K562 (cell line): ENCODE data around the gene FANCC. TPM values are rescaled to one million over a fixed set of nuclear protein-coding genes. Genes with fewer than 3 reads are reported as not detected.

ENCODE experiments used
- ATAC-seq: fragments of 200-7000 bp; cut with Tn5 transposase; 3 replicates; pipeline ENCODE4 v1.9.1; 2020; ENCODE audit warnings: moderate library complexity
- BruUV-seq: library from RNA; stranded (reverse); fragments of 400-500 nt; replicated peaks from 2 replicates; lab custom pipeline; 2021; lab: Mats Ljungman, UMichigan
- CTCF ChIA-PET: fragments of 300-600 bp; formaldehyde crosslinking; extraction: SDS; loops from one replicate; lab custom pipeline; 2021; ENCODE audit warnings: low intra/inter-chr PET ratio; lab: Yijun Ruan, JAX
- POLR2A ChIA-PET: fragments of 300-600, 350-650 bp; sonication (Branson Sonifier 250); formaldehyde crosslinking; extraction: SDS; loops from one replicate; lab custom pipeline; 2021; ENCODE audit warnings: antibody characterized with exemption, inconsistent platforms; lab: Yijun Ruan, JAX
- DNase-seq, 4 experiments: peaks; one replicate each; pipeline versions ENCODE4 v3.0.0 to v3.0.0-alpha.2; 2011 to 2018; ENCODE audit warnings: low spot score in 3 of 4, mixed read lengths in 3 of 4; ENCODE audit errors: extremely low read depth in 1 of 4
- FAIRE-seq: peaks from 2 replicates; lab custom pipeline; 2011; peaks lifted over from hg19 to GRCh38; lab: Jason Lieb, UNC
- H2AFZ ChIP-seq: 2 replicates; pipeline ENCODE4 v1.6.0; 2011; ENCODE audit warnings: low read depth, low read length, control low read depth, inconsistent platforms
- H3K27ac ChIP-seq: fragments of 200-600 bp; 3 replicates; pipeline ENCODE4 v1.8.0; 2011; ENCODE audit warnings: low read depth, mild to moderate bottlenecking, control low read depth, inconsistent platforms, low read length, moderate library complexity, mixed read lengths; ENCODE audit errors: extremely low read depth
- H3K27me3 ChIP-seq, 2 experiments: fragments of 300-600 bp in 1 of 2; 2 replicates in 1 of 2; 3 replicates in 1 of 2; pipeline versions ENCODE4 v1.6.0 to v1.8.0; 2011; ENCODE audit warnings: inconsistent platforms in 2 of 2, low read length in 2 of 2, mild to moderate bottlenecking in 1 of 2, mixed read lengths in 1 of 2, moderate library complexity in 1 of 2; ENCODE audit not compliant: control insufficient read depth in 2 of 2, insufficient read depth in 2 of 2
- H3K36me3 ChIP-seq: fragments of 300-600 bp; 3 replicates; pipeline ENCODE4 v1.8.0; 2011; ENCODE audit warnings: mild to moderate bottlenecking, low read length, inconsistent platforms; ENCODE audit not compliant: control insufficient read depth, insufficient read depth
- H3K4me1 ChIP-seq, 2 experiments: fragments of 200-600 bp in 1 of 2; replicated peaks in 1 of 2; 2 replicates in 1 of 2; 3 replicates in 1 of 2; pipeline versions ENCODE4 v1.5.1 to v1.8.0; 2011; ENCODE audit warnings: inconsistent platforms in 2 of 2, low read length in 2 of 2, mild to moderate bottlenecking in 1 of 2, mixed read lengths in 1 of 2, moderate library complexity in 1 of 2; ENCODE audit not compliant: control insufficient read depth in 2 of 2, insufficient read depth in 2 of 2
- H3K4me2 ChIP-seq: 2 replicates; pipeline ENCODE4 v1.6.1; 2011; ENCODE audit warnings: low read length, control low read depth, inconsistent platforms, mixed read lengths; ENCODE audit not compliant: insufficient read depth
- H3K4me3 ChIP-seq: fragments of 200-600 bp; sonication (generic), shearing (Covaris generic); 2 replicates; pipeline ENCODE4 v1.5.1; 2016; ENCODE audit warnings: control low read depth, inconsistent platforms
- H3K79me2 ChIP-seq: fragments of 200-600 bp; 3 replicates; pipeline ENCODE4 v1.8.0; 2011; ENCODE audit warnings: low read length, inconsistent platforms; ENCODE audit not compliant: control insufficient read depth, insufficient read depth
- H3K9ac ChIP-seq, 2 experiments: 2 replicates each; pipeline versions ENCODE4 v1.6.0 to v1.6.1; 2011; ENCODE audit warnings: low read depth in 2 of 2, low read length in 2 of 2, control low read depth in 1 of 2, inconsistent platforms in 1 of 2, mild to moderate bottlenecking in 1 of 2, mixed read lengths in 1 of 2; ENCODE audit not compliant: insufficient read depth in 1 of 2
- H3K9me1 ChIP-seq: one replicate; pipeline ENCODE4 v1.6.0; 2011; ENCODE audit warnings: inconsistent platforms, mild to moderate bottlenecking, low read length, moderate library complexity; ENCODE audit not compliant: control insufficient read depth, insufficient read depth
- H3K9me3 ChIP-seq: replicated peaks from 2 replicates; pipeline ENCODE4 v1.5.1; 2011; ENCODE audit warnings: low read depth, low read length, inconsistent platforms; ENCODE audit not compliant: control insufficient read depth, insufficient read depth
- H4K20me1 ChIP-seq: replicated peaks from 2 replicates; pipeline ENCODE4 v1.6.1; 2011; ENCODE audit warnings: low read length, inconsistent platforms, mixed read lengths; ENCODE audit not compliant: control insufficient read depth, insufficient read depth
- CHD2 ChIP-seq: IDR thresholded peaks from 2 replicates; pipeline ENCODE4 v1.6.1; 2011; ENCODE audit warnings: low read depth, low read length
- ESRRA ChIP-seq: fragments of 450-650 bp; IDR thresholded peaks from 2 replicates; pipeline ENCODE4 v1.6.1; 2014; ENCODE audit warnings: low read depth, mild to moderate bottlenecking, moderate library complexity, borderline replicate concordance
- HEY1 ChIP-seq: fragments of 250-450 bp; sonication (Bioruptor Pico); IDR thresholded peaks from 2 replicates; pipeline ENCODE4 v1.5.0; 2020; ENCODE audit warnings: mild to moderate bottlenecking, moderate library complexity, borderline replicate concordance
- NCOA6 ChIP-seq: fragments of 450-650 bp; IDR thresholded peaks from 2 replicates; pipeline ENCODE4 v1.6.1; 2017; ENCODE audit warnings: mild to moderate bottlenecking
- PHF8 ChIP-seq: fragments of 200-600 bp; sonication (generic); IDR thresholded peaks from 2 replicates; pipeline ENCODE4 v1.6.1; 2012; ENCODE audit warnings: mixed run types, mild to moderate bottlenecking, inconsistent platforms, low read length, moderate library complexity, borderline replicate concordance
- ZFPM2 ChIP-seq: fragments of 250-450 bp; sonication (Bioruptor Pico); IDR thresholded peaks from 2 replicates; pipeline ENCODE4 v1.5.1; 2022; ENCODE audit warnings: mild to moderate bottlenecking
- ZNF124 ChIP-seq: sonication (generic); formaldehyde crosslinking; IDR thresholded peaks from 2 replicates; pipeline ENCODE4 v1.8.1; 2022; ENCODE audit warnings: missing genetic modification reagents
- ZNF551 ChIP-seq: fragments of 250-450 bp; sonication (Bioruptor Pico); IDR thresholded peaks from 2 replicates; pipeline ENCODE4 v1.5.0; 2021; ENCODE audit warnings: mild to moderate bottlenecking, moderate library complexity
- WGBS: fragments of 100-300 bp; shearing (Covaris generic); methylation state at CpG from one replicate; pipeline ENCODE4 v1.1.6; 2016; ENCODE audit warnings: low coverage, mixed read lengths; ENCODE audit not compliant: insufficient coverage; ENCODE audit errors: missing lambda C conversion rate; 5-methylcytosine and 5-hydroxymethylcytosine counted together
- in situ Hi-C: fragments of 300-500 bp; cut with MboI; formaldehyde crosslinking; loops from 4 replicates; pipeline ENCODE4 v1.15.0; 2018; ENCODE audit warnings: inconsistent platforms, mixed read lengths
- intact Hi-C: fragments of 100-400 bp; cut with micrococcal nuclease; formaldehyde crosslinking; loops from 2 replicates; pipeline ENCODE4 v1.14.2; 2022
- polyA plus RNA-seq, 8 experiments: library from polyadenylated mRNA; depleted of rRNA in 4 of 8; stranded (reverse) in 5 of 8; unstranded in 3 of 8; fragments of >200 nt; fragmentation: Nextera tagmentation in 2 of 8; fragmentation: Illumina TruSeq in 1 of 8; extraction: Ambion mirVana in 2 of 8; extraction: Trizol in 1 of 8; gene quantifications; 2 replicates each; pipeline versions ENCODE4 v1.2.1 to v1.2.3, GENCODE V29; 2011 to 2014; ENCODE audit warnings: inconsistent platforms in 1 of 8, missing spikeins in 1 of 8
- total RNA-seq, 7 experiments: library from RNA; depleted of rRNA in 6 of 7; stranded (reverse); fragments of >200 nt in 6 of 7; fragmentation: Illumina TruSeq in 2 of 7; extraction: Trizol in 2 of 7; gene quantifications; 2 replicates each; pipeline versions ENCODE4 v1.2.1 to v1.2.3, GENCODE V29; 2011 to 2021; ENCODE audit warnings: low replicate concordance in 1 of 7
- TF ChIP-seq, protein P1 (sequence below): fragments of 450-650 bp; IDR thresholded peaks from 2 replicates; pipeline ENCODE4 v1.6.1; 2017; ENCODE audit warnings: antibody characterized with exemption
- TF ChIP-seq, protein P2 (sequence below): fragments of 250-450 bp; sonication (Bioruptor Pico); IDR thresholded peaks from 2 replicates; pipeline ENCODE4 v1.4.0; 2020; ENCODE audit warnings: mild to moderate bottlenecking, moderate library complexity

The FANCC gene
- total and polyA plus RNA-seq, 9 of the 15 experiments (the other 6 are each of a cell fraction or from before 2014, with no cell fraction given) = 4.6 to 18.4 (median 14.2) TPM

DNA sequence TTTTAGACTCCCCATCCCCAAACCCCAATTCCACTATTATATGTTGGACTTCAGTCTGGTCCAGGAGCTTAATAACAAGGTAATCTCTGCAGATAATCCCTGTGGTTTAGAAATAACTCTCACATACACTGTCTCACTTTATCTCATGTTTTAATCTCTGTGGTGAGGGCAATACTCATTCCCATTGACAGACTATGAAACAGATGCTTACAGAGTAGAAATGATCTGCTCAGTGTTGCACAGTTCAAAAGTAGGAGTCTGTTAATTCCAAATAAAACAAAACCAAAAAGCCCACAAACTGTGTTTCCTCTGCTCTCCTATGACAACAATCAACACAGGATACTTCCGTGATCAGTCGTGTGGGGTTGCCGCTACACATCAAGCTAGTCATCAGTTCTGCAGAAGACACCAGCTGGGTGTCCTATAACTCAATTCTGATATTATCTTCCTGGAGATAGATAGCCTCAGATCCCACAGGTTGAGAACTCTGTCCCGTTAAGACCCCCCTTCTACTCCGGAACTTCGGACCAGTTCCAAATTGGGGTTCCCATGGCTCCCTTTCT lies 26.3 kb upstream of the FANCC start:
- peaks cover 0 to under 1% of the 10 kb centered on the region in 2 experiments; a peak in 1 of 5 replicates for H3K4me1 ChIP-seq
- ChIA-PET POLR2A (interaction anchor here (0.6 to 1.2 kb wide), 3 partner anchors 8 to 579 kb away, joined by 4 read pairs; no protein-coding TSS in a partner anchor), CTCF (no interaction called here)
- ATAC-seq = no peak
- H3K4me2 ChIP-seq = no peak overlapping the region
- intact Hi-C loops (no loop called here), in situ Hi-C loops (no loop called here)
- H3K9ac ChIP-seq = no peak overlapping the region
- no peaks in the 10 kb centered on the region for H3K9me1 ChIP-seq
- no TSS peak for BruUV-seq
- no peak for DNase-seq
- H4K20me1 ChIP-seq = no peaks in the 10 kb centered on the region
- WGBS = 32% methylated on average over 6 of the region's 6 CpGs
- no peaks in the 10 kb centered on the region for H3K36me3 ChIP-seq
- H3K79me2 ChIP-seq = no peaks in the 10 kb centered on the region
- H2AFZ ChIP-seq = no peak overlapping the region
- H3K9me3 ChIP-seq = no peaks in the 10 kb centered on the region
- H3K27me3 ChIP-seq = peaks cover 2 to 4% of the 10 kb centered on the region in 2 experiments; a peak in 2 of 5 replicates
- no peak overlapping the region for H3K27ac ChIP-seq
- no peak for FAIRE-seq
- peak; percentile 53; the same call in 1 of the 2 replicates for TF ChIP-seq ESRRA
- TF ChIP-seq ZFPM2 (CRISPR knock-in tag) = no peak
- no peak overlapping the region for H3K4me3 ChIP-seq

DNA sequence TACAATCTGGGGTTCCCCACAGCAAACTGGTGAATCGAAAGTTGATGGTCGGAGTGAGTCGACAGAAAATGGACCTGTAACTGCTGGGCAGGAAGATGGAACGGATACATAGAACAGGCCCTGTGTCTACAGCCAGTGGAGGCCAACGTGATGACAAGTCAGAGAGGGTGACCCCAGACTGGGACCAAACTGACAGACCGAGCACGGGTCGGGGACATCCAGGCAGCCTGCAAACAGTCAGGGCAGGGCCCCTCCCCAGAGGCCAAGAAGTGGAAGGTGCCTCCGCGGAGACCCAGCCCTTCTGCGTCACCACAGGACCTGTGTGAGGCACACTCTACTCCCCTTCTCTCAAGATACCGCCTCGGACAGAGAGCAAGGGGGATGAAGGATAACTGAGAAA lies 25.1 kb upstream of the FANCC start:
- ChIA-PET CTCF (no interaction called here), POLR2A (no interaction called here)
- Histone ChIP-seq H3K36me3 (no peaks in the 10 kb centered on the region), H4K20me1 (no peaks in the 10 kb centered on the region), H3K4me3 (no peak overlapping the region), H2AFZ (no peak overlapping the region), H3K79me2 (no peaks in the 10 kb centered on the region), H3K4me2 (no peak overlapping the region), H3K4me1 (no peaks in the 10 kb centered on the region), H3K27ac (no peak overlapping the region), H3K9me1 (no peaks in the 10 kb centered on the region), H3K27me3 (peaks cover 2 to 4% of the 10 kb centered on the region in 2 experiments; a peak in 2 of 5 replicates), H3K9ac (0 out of 4 replicates have a peak overlapping the region, but pooled peaks of 1 of the 2 experiments have one; percentile 14), H3K9me3 (no peaks in the 10 kb centered on the region)
- no peak for FAIRE-seq
- in situ Hi-C loops = no loop called here
- no TSS peak for BruUV-seq
- no peak for TF ChIP-seq ZNF124 (CRISPR knock-in tag)
- TF ChIP-seq CHD2 = no peak
- no peak for TF ChIP-seq NCOA6
- TF ChIP-seq, protein P1, sequence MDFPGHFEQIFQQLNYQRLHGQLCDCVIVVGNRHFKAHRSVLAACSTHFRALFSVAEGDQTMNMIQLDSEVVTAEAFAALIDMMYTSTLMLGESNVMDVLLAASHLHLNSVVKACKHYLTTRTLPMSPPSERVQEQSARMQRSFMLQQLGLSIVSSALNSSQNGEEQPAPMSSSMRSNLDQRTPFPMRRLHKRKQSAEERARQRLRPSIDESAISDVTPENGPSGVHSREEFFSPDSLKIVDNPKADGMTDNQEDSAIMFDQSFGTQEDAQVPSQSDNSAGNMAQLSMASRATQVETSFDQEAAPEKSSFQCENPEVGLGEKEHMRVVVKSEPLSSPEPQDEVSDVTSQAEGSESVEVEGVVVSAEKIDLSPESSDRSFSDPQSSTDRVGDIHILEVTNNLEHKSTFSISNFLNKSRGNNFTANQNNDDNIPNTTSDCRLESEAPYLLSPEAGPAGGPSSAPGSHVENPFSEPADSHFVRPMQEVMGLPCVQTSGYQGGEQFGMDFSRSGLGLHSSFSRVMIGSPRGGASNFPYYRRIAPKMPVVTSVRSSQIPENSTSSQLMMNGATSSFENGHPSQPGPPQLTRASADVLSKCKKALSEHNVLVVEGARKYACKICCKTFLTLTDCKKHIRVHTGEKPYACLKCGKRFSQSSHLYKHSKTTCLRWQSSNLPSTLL = no peak
- TF ChIP-seq PHF8 = no peak
- TF ChIP-seq, protein P2, sequence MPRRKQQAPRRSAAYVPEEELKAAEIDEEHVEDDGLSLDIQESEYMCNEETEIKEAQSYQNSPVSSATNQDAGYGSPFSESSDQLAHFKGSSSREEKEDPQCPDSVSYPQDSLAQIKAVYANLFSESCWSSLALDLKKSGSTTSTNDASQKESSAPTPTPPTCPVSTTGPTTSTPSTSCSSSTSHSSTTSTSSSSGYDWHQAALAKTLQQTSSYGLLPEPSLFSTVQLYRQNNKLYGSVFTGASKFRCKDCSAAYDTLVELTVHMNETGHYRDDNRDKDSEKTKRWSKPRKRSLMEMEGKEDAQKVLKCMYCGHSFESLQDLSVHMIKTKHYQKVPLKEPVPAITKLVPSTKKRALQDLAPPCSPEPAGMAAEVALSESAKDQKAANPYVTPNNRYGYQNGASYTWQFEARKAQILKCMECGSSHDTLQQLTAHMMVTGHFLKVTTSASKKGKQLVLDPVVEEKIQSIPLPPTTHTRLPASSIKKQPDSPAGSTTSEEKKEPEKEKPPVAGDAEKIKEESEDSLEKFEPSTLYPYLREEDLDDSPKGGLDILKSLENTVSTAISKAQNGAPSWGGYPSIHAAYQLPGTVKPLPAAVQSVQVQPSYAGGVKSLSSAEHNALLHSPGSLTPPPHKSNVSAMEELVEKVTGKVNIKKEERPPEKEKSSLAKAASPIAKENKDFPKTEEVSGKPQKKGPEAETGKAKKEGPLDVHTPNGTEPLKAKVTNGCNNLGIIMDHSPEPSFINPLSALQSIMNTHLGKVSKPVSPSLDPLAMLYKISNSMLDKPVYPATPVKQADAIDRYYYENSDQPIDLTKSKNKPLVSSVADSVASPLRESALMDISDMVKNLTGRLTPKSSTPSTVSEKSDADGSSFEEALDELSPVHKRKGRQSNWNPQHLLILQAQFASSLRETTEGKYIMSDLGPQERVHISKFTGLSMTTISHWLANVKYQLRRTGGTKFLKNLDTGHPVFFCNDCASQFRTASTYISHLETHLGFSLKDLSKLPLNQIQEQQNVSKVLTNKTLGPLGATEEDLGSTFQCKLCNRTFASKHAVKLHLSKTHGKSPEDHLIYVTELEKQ (CRISPR knock-in tag) = no peak
- TF ChIP-seq HEY1 (CRISPR knock-in tag) = no peak
- TF ChIP-seq ZNF551 (CRISPR knock-in tag) = no peak
- intact Hi-C loops = no loop called here
- WGBS = 16% methylated on average over 13 of the region's 13 CpGs
- peak; percentile 49; the same call in 2 of the 3 replicates for ATAC-seq
- no peak for DNase-seq
